Spleen (tissue), 11 donors: ENCODE measurements around the gene PEPD. TPM values are rescaled to one million over a fixed set of nuclear protein-coding genes. Genes with fewer than 3 reads are reported as not detected.

ENCODE experiments used
- DNase-seq: peaks from one replicate; pipeline ENCODE4 v3.0.0-alpha.2; 2020
- H3K27ac ChIP-seq, 8 donors: fragments of 200-600 bp; sonication (generic) in 7 of 8; 1 replicate in 4 of 8; 2 replicates in 4 of 8; pipeline versions ENCODE4 v1.5.0 to v1.8.0; 2016 to 2021; ENCODE audit warnings: inconsistent platforms in 4 of 8, mild to moderate bottlenecking in 4 of 8, moderate library complexity in 1 of 8
- H3K27me3 ChIP-seq, 7 donors: fragments of 200-600 bp; sonication (generic) in 6 of 7; replicated peaks in 1 of 7; 1 replicate in 4 of 7; 2 replicates in 3 of 7; pipeline versions ENCODE4 v1.5.0 to v1.8.0; 2016 to 2021; ENCODE audit warnings: inconsistent platforms in 3 of 7, mild to moderate bottlenecking in 1 of 7
- H3K36me3 ChIP-seq, 6 donors: fragments of 200-600 bp; sonication (generic) in 5 of 6; 1 replicate in 4 of 6; 2 replicates in 2 of 6; pipeline versions ENCODE4 v1.5.0 to v1.8.0; 2016 to 2021; ENCODE audit warnings: inconsistent platforms in 2 of 6
- H3K4me1 ChIP-seq, 6 donors: fragments of 200-600 bp; sonication (generic) in 5 of 6; 1 replicate in 3 of 6; 2 replicates in 3 of 6; pipeline versions ENCODE4 v1.5.0 to v1.8.0; 2016 to 2021; ENCODE audit warnings: inconsistent platforms in 3 of 6
- H3K4me3 ChIP-seq, 8 donors: fragments of 200-600 bp; sonication (generic) in 7 of 8; 1 replicate in 4 of 8; 2 replicates in 4 of 8; pipeline versions ENCODE4 v1.5.0 to v1.8.0; 2016 to 2021; ENCODE audit warnings: inconsistent platforms in 4 of 8, mild to moderate bottlenecking in 4 of 8, moderate library complexity in 2 of 8
- H3K9me3 ChIP-seq, 8 donors: fragments of 200-600 bp; sonication (generic) in 7 of 8; 1 replicate in 4 of 8; 2 replicates in 4 of 8; pipeline versions ENCODE4 v1.5.0 to v1.8.0; 2016 to 2021; ENCODE audit warnings: inconsistent platforms in 4 of 8
- POLR2A ChIP-seq, 3 donors: fragments of 450-650 bp; IDR thresholded peaks; one replicate each; pipeline ENCODE4 v1.5.1; 2017; ENCODE audit warnings: antibody characterized with exemption in 3 of 3, mild to moderate bottlenecking in 1 of 3
- POLR2AphosphoS5 ChIP-seq, 3 donors: sonication (generic); formaldehyde crosslinking; IDR thresholded peaks; one replicate each; pipeline ENCODE4 v1.5.1; 2017; ENCODE audit warnings: antibody characterized with exemption in 3 of 3
- WGBS, 5 donors: extraction: QIAGEN DNeasy Blood & Tissue Kit in 3 of 5; methylation state at CpG; one replicate each; pipeline versions ENCODE4 v1.1.5 to v1.1.7; 2013 to 2018; 5-methylcytosine and 5-hydroxymethylcytosine counted together
- intact Hi-C: fragments of 100-400 bp; cut with DNase I; formaldehyde crosslinking; loops from one replicate; pipeline ENCODE4 v1.15.0; 2023; ENCODE audit warnings: low total_unique reads
- polyA plus RNA-seq, 3 donors: library from polyadenylated mRNA; stranded (reverse); fragments of 200-250 nt; gene quantifications; one replicate each; pipeline ENCODE4 v1.2.1, GENCODE V29; 2013
- total RNA-seq, 7 donors: library from RNA; depleted of rRNA in 3 of 7; stranded (reverse); fragments of >200 nt in 3 of 7; fragmentation: NEBNext Ultra II Directional in 4 of 7; extraction: Animal tissue kit (Norgen Biotek cat#: 25700) in 4 of 7; gene quantifications; one replicate each; pipeline versions ENCODE4 v1.1.0 to v1.2.1, GENCODE V29; 2016 to 2021
- TF ChIP-seq, protein P1 (sequence below), 11 experiments: fragments of 200-600 bp in 7 of 11; fragments of 450-650 bp in 4 of 11; sonication (generic) in 4 of 11; IDR thresholded peaks in 8 of 11; conservative IDR thresholded peaks in 3 of 11; 1 replicate in 7 of 11; 2 replicates in 4 of 11; pipeline versions ENCODE4 v1.4.0 to v1.8.0; 2016 to 2021; ENCODE audit warnings: antibody characterized with exemption in 11 of 11, inconsistent platforms in 4 of 11, mild to moderate bottlenecking in 1 of 11
- donor health status: healthy with polysubstance abuse.
- donor health status: DM: no; HTN: no; CAD: no; lungs with moderate emphysema.
- donor health status: DM: no; HTN: no; CAD: no.
- donor health status: Bipolar disorder and iron deficiency.
- donor health status: healthy.
- donor health status: DM: no; HTN: no; CAD: no.
- donor health status: DM: yes; HTN: yes; CAD: no.

The PEPD gene
- total and polyA plus RNA-seq, 10 donors, result 38.4 to 98.3 (median 69.8) TPM

DNA sequence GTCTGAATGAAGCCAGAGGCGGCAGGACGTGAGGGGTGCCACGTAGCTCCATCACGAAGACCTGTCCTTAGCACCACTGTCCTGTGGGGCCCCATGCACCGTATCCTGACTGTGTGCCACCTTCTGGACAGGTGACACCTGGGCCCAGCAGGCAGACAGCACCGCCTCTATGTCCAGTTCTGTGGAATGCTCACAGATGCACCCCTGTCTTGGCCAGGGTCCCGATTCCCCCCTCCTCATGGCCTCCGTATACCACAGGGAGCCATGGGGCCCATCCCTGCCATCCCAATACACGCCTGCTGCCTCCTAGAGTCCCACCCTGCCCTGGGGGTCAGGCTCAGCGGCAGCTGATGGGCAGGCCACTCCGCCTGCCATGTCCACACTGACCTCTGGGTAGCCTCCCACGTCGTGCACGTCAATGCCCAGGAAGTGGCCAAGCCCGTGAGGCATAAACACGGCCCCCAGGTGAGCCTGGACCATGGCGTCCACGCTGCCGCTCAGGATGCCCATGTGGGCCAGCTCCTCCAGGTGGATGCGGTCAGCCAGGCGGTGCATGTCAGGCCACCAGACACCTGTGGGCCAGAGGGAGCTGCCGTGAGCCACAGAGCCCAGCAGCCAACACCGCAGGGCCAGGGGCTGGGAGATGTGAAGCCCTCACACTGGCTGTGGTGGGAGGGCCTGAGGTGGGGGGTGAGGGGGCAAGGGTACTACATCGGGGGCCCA lies 130.5 kb downstream of the PEPD start:
- intact Hi-C loops, result no loop called here
- Histone ChIP-seq H3K27me3 (no peaks in the 10 kb centered on the region), H3K9me3 (no peaks in the 10 kb centered on the region), H3K36me3 (peaks cover 0 to 52% (median 11%) of the 10 kb centered on the region in 6 donors), H3K4me1 (peaks cover 13 to 82% (median 38%) of the 10 kb centered on the region in 6 donors), H3K4me3 (no peak overlapping the region), H3K27ac (peak overlapping the region in 1 of 8 donors; percentile 10)
- 86 to 94% (median 92%) methylated on average over 12 to 24 of the region's 24 CpGs for WGBS, 5 donors
- DNase-seq, result no peak
- TF ChIP-seq POLR2AphosphoS5 (IDR thresholded peaks at IDR 0.05) (no peak), POLR2A (IDR thresholded peaks at IDR 0.05) (no peak)
- TF ChIP-seq, protein P1, sequence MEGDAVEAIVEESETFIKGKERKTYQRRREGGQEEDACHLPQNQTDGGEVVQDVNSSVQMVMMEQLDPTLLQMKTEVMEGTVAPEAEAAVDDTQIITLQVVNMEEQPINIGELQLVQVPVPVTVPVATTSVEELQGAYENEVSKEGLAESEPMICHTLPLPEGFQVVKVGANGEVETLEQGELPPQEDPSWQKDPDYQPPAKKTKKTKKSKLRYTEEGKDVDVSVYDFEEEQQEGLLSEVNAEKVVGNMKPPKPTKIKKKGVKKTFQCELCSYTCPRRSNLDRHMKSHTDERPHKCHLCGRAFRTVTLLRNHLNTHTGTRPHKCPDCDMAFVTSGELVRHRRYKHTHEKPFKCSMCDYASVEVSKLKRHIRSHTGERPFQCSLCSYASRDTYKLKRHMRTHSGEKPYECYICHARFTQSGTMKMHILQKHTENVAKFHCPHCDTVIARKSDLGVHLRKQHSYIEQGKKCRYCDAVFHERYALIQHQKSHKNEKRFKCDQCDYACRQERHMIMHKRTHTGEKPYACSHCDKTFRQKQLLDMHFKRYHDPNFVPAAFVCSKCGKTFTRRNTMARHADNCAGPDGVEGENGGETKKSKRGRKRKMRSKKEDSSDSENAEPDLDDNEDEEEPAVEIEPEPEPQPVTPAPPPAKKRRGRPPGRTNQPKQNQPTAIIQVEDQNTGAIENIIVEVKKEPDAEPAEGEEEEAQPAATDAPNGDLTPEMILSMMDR (IDR thresholded peaks at IDR 0.05 in 8 of 11, conservative IDR thresholded peaks at IDR 0.05 in 3 of 11), result no peak

DNA sequence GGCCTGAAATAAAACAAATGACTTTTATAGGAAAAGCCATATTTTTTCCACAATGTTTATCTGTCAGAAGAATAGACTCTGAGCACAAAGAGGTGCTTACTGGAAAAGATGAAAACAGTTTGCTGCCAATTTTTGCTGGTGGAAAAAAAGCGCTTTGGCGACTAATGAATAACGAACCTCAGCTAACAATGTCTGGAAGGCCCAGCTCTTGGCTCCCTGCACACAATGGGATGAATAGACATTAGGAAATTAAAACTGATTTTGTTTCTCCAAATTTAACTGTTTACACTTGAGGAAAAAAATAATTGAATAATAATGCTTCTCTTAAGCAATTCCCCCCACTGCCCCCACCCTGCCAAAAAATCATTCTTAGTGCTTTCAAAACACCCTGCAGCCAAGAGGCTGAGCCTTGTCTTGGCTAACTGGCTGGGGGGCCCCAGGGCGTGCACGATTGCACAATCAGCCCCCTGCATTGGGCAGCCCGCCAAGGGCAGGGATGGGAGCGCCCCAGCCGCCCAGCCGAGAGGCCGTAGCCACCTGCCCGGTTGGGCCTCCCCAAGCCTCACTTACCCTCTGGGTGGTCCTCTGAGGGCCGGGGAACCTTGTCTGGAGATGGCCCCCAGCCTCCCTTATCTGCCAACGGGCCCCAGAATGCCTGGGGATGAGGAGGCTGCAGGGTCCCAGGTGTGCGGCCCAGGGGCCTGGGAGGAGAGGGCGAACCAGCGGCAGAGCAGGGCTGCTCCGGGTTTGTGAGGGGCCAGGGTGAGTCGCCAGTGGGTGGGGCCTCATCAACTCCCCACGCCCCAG lies 131.3 kb downstream of the PEPD start:
- Histone ChIP-seq H3K4me1 (peaks cover 7 to 80% (median 33%) of the 10 kb centered on the region in 6 donors), H3K36me3 (peaks cover 0 to 58% (median 12%) of the 10 kb centered on the region in 6 donors), H3K4me3 (no peak overlapping the region), H3K27ac (peak overlapping the region in 1 of 8 donors; percentile 21), H3K9me3 (no peaks in the 10 kb centered on the region), H3K27me3 (no peaks in the 10 kb centered on the region)
- intact Hi-C loops, result no loop called here
- TF ChIP-seq POLR2AphosphoS5 (IDR thresholded peaks at IDR 0.05), result peak in 1 of 3 donors; percentile 28
- TF ChIP-seq POLR2A (IDR thresholded peaks at IDR 0.05), result no peak
- DNase-seq, result no peak
- WGBS, 5 donors, result 60 to 74% (median 70%) methylated on average over 10 to 19 of the region's 19 CpGs

DNA sequence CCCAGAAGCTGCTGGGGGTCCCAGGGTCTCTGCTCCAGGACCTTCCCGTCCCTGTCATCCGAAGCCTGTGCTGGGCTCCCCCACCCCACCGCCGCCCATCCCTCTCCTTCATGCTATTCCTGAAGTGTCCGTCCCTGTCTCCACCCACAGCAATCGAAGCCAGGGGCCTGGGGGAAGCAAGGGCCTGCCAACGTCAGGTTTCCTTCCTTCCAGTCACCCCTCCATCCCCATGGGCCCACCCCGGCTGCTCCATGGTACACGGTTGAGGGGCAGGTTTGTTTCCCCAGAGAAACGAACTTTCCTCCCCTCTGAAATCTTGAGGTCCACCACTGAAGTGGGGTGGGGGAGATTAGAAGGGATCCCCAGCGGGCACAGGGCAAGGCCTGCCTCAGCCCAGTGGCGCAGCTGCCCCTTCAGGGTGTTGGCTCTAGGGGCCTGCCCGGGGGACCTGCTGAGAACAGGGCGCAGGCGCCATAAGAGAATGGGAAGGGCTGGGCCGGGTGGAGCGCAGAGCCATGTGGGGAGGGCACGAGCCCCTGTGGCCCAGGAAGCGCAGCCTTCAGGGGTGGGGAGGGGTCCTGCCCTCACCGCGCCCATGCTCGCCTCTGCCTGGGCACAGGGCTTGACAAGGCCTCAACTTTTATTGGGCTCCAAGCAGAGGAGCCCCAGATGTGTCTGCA lies 132.0 kb downstream of the PEPD start:
- no peak for DNase-seq
- Histone ChIP-seq H3K36me3 (peaks cover 0 to 58% (median 12%) of the 10 kb centered on the region in 6 donors), H3K9me3 (no peaks in the 10 kb centered on the region), H3K27me3 (no peaks in the 10 kb centered on the region), H3K4me1 (peaks cover 5 to 76% (median 25%) of the 10 kb centered on the region in 6 donors), H3K27ac (peak overlapping the region in 1 of 8 donors; percentile 21), H3K4me3 (no peak overlapping the region)
- intact Hi-C loops, result no loop called here
- 74 to 86% (median 80%) methylated on average over 19 to 22 of the region's 22 CpGs for WGBS, 5 donors
- TF ChIP-seq POLR2A (IDR thresholded peaks at IDR 0.05) (no peak), POLR2AphosphoS5 (IDR thresholded peaks at IDR 0.05) (peak in 1 of 3 donors; percentile 18)
- TF ChIP-seq, protein P1 (IDR thresholded peaks at IDR 0.05 in 8 of 11, conservative IDR thresholded peaks at IDR 0.05 in 3 of 11), result no peak

DNA sequence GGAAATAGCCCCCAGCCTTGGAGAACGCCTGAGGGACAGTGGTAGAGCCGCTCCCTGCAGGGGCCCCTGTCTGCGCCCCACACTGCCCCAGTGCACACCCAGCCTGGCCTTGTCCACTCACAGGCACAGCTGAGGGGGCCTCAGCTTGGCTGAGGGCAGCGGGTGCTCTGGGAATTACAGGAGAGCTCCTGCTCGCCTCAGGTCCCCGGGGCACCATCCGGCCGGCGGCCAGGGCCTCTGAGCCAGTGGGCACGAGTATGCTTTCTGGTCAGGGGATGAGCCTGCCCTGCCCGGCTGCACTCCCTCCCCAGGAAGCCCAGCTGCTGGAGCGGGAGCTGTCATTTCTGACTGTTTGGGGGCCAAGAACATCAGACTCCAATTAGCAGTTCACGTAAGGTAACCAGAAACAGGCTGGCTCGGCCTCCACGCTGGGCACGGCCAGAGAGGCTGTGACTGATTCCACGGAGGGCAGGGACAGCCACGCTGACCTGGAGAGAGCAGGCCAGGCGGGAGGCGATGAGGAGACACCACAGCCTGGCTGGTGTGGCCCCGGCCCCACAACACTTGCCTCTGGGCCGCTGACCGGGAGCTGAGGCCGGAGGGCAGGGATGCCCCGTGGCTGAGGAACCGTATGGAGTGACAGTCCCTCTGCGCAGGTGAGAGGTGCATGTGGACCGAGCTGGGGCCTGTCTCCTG lies 132.7 kb downstream of the PEPD start:
- Histone ChIP-seq H3K4me1 (peaks cover 3 to 76% (median 18%) of the 10 kb centered on the region in 6 donors), H3K36me3 (peaks cover 0 to 60% (median 12%) of the 10 kb centered on the region in 6 donors), H3K27ac (peak overlapping the region in 1 of 8 donors; percentile 21), H3K9me3 (no peaks in the 10 kb centered on the region), H3K27me3 (no peaks in the 10 kb centered on the region), H3K4me3 (no peak overlapping the region)
- TF ChIP-seq POLR2AphosphoS5 (IDR thresholded peaks at IDR 0.05), result no peak
- TF ChIP-seq POLR2A (IDR thresholded peaks at IDR 0.05), result no peak
- TF ChIP-seq, protein P1 (IDR thresholded peaks at IDR 0.05 in 8 of 11, conservative IDR thresholded peaks at IDR 0.05 in 3 of 11), result no peak
- DNase-seq, result no peak
- 90 to 96% (median 94%) methylated on average over 21 to 28 of the region's 28 CpGs for WGBS, 5 donors
- intact Hi-C loops, result no loop called here
